ENCODE data around the gene ZGPAT.

ZGPAT gene

DNA sequence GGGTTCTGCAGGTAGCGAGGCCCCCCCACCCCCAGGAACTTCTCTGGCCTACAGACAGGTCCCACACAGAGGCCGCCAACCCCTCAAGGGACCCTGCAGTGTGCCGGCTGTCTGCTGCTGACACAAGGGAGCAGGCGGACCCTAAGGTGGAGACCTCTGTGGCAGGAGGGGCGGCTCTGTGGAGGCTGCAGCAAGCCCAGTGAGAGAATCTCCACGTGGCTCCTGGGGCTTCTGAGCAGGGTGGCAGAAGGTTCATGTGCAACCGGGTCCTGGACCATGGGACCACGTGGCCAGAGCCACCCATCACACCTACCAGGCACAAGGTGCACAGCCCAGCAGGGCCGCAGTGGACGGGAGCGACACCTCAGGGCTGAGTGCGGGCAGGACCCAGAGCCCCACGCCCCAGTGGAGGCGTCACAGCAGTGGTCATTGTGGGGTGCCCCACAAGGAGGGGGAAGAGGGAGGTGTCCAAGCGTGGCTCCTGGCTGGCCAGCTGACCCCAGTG is 4.3 kb upstream of the ZGPAT start:
- Histone ChIP-seq H3K36me3 (ENCODE audit: insufficient read depth, low read length) (peaks cover 13% of the 10 kb centered on the region; the same call in 1 of the 2 replicates), H3K9me2 (replicated peaks; ENCODE audit: low read depth, low read length) (no peaks in the 10 kb centered on the region), H2AFZ (ENCODE audit: low read length) (no peak overlapping the region), H3K79me2 (ENCODE audit: insufficient read depth, low read length) (peaks cover 44% of the 10 kb centered on the region), H3F3A (ENCODE audit: low read depth) (no peaks in the 10 kb centered on the region), H3K4me1 (ENCODE audit: insufficient read depth, low read length, poor library complexity, severe bottlenecking) (peaks cover 10% of the 10 kb centered on the region), H3K27me3 (ENCODE audit: insufficient read depth, low read length, poor library complexity, severe bottlenecking) (peaks cover 4% of the 10 kb centered on the region), H3K4me3 (ENCODE audit: low read length, poor library complexity, severe bottlenecking) (no peak overlapping the region), H4K20me1 (ENCODE audit: insufficient read depth, low read length, poor library complexity, severe bottlenecking) (peaks cover 25% of the 10 kb centered on the region), H3K9ac (ENCODE audit: low read depth, low read length, poor library complexity, severe bottlenecking) (no peak overlapping the region), H3K4me2 (ENCODE audit: low read depth, low read length, poor library complexity, severe bottlenecking) (no peak overlapping the region), H3K9me3 (ENCODE audit: insufficient read depth, low read depth, low read length) (no peaks in the 10 kb centered on the region)
- TF ChIP-seq, protein P1, sequence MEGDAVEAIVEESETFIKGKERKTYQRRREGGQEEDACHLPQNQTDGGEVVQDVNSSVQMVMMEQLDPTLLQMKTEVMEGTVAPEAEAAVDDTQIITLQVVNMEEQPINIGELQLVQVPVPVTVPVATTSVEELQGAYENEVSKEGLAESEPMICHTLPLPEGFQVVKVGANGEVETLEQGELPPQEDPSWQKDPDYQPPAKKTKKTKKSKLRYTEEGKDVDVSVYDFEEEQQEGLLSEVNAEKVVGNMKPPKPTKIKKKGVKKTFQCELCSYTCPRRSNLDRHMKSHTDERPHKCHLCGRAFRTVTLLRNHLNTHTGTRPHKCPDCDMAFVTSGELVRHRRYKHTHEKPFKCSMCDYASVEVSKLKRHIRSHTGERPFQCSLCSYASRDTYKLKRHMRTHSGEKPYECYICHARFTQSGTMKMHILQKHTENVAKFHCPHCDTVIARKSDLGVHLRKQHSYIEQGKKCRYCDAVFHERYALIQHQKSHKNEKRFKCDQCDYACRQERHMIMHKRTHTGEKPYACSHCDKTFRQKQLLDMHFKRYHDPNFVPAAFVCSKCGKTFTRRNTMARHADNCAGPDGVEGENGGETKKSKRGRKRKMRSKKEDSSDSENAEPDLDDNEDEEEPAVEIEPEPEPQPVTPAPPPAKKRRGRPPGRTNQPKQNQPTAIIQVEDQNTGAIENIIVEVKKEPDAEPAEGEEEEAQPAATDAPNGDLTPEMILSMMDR (conservative IDR thresholded peaks at IDR 0.05; ENCODE audit: low read length), result no peak
- TF ChIP-seq EZH2phosphoT487 (IDR thresholded peaks at IDR 0.05; ENCODE audit: borderline replicate concordance), result no peak

DNA sequence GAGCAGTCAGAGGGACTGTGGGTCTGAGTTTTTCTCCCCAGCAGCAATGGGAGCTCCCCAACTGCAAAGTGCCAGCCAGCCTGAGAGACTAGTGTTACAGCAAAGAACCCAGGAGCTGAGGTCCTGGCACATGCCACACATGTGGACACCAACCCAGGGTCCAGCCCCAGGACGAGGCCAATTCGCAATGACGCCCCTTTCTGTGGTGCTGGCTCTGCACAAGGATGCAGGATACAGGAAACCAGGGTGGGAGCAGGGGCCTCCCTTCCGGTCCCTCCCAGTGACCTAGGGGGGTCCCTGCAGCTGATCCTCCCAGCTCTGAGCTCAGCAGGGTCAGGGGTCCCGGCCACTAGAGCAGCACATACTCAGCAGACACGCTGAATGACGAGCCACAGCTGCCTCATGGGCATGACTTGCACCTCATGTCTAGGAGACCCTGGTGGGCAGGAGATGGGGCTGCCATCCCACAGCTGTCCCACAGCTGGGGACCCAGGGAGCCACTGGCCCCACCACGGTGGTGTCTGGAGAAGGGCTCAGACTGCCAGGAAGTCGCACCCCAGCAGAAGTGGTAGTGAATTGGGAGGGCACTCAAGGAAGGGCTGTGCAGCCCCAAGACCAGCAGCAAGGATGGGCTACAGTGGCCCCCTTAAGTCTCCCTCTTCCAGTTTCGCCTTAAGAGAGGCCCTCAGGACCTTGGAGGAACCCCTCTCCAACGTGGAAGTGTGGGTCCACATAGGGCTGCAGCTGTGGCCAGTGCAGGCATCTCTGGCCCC is 3.7 kb upstream of the ZGPAT start:
- Histone ChIP-seq H3K9ac (ENCODE audit: low read depth, low read length, poor library complexity, severe bottlenecking) (no peak overlapping the region), H3K27me3 (ENCODE audit: insufficient read depth, low read length, poor library complexity, severe bottlenecking) (peaks cover 4% of the 10 kb centered on the region), H3K4me1 (ENCODE audit: insufficient read depth, low read length, poor library complexity, severe bottlenecking) (peaks cover 16% of the 10 kb centered on the region), H3K9me3 (ENCODE audit: insufficient read depth, low read depth, low read length) (no peaks in the 10 kb centered on the region), H3F3A (ENCODE audit: low read depth) (no peaks in the 10 kb centered on the region), H3K4me2 (ENCODE audit: low read depth, low read length, poor library complexity, severe bottlenecking) (no peak overlapping the region), H3K79me2 (ENCODE audit: insufficient read depth, low read length) (peaks cover 50% of the 10 kb centered on the region), H3K4me3 (ENCODE audit: low read length, poor library complexity, severe bottlenecking) (no peak overlapping the region), H4K20me1 (ENCODE audit: insufficient read depth, low read length, poor library complexity, severe bottlenecking) (peaks cover 31% of the 10 kb centered on the region), H3K9me2 (replicated peaks; ENCODE audit: low read depth, low read length) (no peaks in the 10 kb centered on the region), H3K36me3 (ENCODE audit: insufficient read depth, low read length) (peaks cover 13% of the 10 kb centered on the region; the same call in 1 of the 2 replicates), H2AFZ (ENCODE audit: low read length) (no peak overlapping the region)
- TF ChIP-seq EZH2phosphoT487 (IDR thresholded peaks at IDR 0.05; ENCODE audit: borderline replicate concordance), result no peak
- TF ChIP-seq, protein P1 (conservative IDR thresholded peaks at IDR 0.05; ENCODE audit: low read length), result no peak

DNA sequence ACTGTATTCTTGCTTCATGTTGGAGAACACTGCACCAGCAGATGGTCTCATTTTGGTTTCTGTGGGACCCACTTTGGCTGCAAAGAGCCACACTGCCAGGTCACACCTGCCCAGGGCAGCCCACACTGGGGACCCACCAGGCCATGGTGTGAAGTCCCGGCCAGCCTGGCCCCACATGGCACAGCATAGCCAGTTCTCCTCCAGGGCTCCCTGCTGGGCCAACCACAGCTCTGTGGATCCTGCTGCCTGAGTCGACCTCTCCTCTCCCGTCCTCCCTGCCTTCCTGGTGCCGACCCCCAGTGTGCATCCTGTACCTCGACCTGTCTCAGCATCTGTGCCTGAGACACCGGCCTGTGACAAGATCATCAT is 3.1 kb upstream of the ZGPAT start:
- peaks cover 20% of the 10 kb centered on the region for H3K4me1 ChIP-seq (ENCODE audit: insufficient read depth, low read length, poor library complexity, severe bottlenecking)
- H3K9ac ChIP-seq (ENCODE audit: low read depth, low read length, poor library complexity, severe bottlenecking), result no peak overlapping the region
- no peaks in the 10 kb centered on the region for H3K9me3 ChIP-seq (ENCODE audit: insufficient read depth, low read depth, low read length)
- H3K4me3 ChIP-seq (ENCODE audit: low read length, poor library complexity, severe bottlenecking), result no peak overlapping the region
- no peaks in the 10 kb centered on the region for H3K9me2 ChIP-seq (replicated peaks; ENCODE audit: low read depth, low read length)
- H3F3A ChIP-seq (ENCODE audit: low read depth), result no peaks in the 10 kb centered on the region
- peaks cover 4% of the 10 kb centered on the region for H3K27me3 ChIP-seq (ENCODE audit: insufficient read depth, low read length, poor library complexity, severe bottlenecking)
- TF ChIP-seq, protein P1 (conservative IDR thresholded peaks at IDR 0.05; ENCODE audit: low read length), result no peak
- no peak for TF ChIP-seq EZH2phosphoT487 (IDR thresholded peaks at IDR 0.05; ENCODE audit: borderline replicate concordance)
- no peak overlapping the region for H2AFZ ChIP-seq (ENCODE audit: low read length)
- peaks cover 13% of the 10 kb centered on the region; the same call in 1 of the 2 replicates for H3K36me3 ChIP-seq (ENCODE audit: insufficient read depth, low read length)
- peaks cover 33% of the 10 kb centered on the region for H4K20me1 ChIP-seq (ENCODE audit: insufficient read depth, low read length, poor library complexity, severe bottlenecking)
- peaks cover 55% of the 10 kb centered on the region for H3K79me2 ChIP-seq (ENCODE audit: insufficient read depth, low read length)
- H3K4me2 ChIP-seq (ENCODE audit: low read depth, low read length, poor library complexity, severe bottlenecking), result no peak overlapping the region
